Erythroblast (primary cell): ENCODE results near the gene RPH3AL.
"Not testable (repeated sequence)": the region's sequence is repeated elsewhere in the genome, so short reads cannot be mapped to it uniquely, and the experiment has no call there.

Source experiments
- DNase-seq, 2 experiments: peaks; one replicate each; lab custom pipeline; 2025; lab: John Stamatoyannopoulos, UW
- GATA1 ChIP-seq: IDR thresholded peaks from 2 replicates; pipeline ENCODE4 v1.6.1; 2011; ENCODE audit warnings: low read depth, mild to moderate bottlenecking, control low read depth, low read length, moderate library complexity
- POLR2A ChIP-seq: IDR thresholded peaks from 2 replicates; pipeline ENCODE4 v1.6.1; 2011; ENCODE audit warnings: mild to moderate bottlenecking, low read length

RPH3AL gene

DNA sequence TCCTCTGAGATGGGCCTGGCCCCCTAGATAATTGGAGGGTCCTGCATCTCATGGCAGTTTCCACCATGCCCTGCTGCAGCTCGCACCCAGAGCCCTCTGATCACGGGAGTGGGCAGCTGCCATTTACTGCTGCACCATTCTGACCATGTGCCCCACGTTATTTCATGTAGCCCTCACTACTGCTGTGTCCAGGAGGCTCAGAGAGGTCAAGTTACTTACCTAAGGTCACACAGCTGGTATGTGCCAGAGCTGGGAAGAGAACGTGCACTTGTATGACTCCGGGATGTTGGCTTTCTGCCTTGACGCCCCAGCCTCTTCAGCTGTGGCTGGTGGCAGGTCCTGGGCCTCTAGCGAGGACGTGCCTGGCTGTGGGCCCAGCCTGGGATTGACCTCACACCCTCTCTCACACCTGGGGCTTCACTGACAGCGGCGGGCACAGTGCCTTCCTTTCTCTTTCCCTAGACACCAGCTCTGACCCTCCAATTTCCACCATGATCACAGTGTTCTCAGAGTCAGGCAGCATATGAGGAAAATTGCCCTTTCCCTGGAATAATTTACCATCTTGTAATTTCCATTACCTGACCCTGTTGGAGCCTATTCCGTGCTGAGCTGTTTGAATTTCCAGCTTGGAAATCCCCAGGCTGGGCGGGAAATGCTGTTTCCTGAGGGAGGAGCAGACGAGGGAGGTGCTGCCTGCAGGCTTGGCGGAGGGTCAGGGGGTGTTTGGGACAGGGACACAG, 152.6 kb downstream of the RPH3AL start:
- DNase-seq = no peak
- TF ChIP-seq POLR2A (no peak), GATA1 (no peak)

DNA sequence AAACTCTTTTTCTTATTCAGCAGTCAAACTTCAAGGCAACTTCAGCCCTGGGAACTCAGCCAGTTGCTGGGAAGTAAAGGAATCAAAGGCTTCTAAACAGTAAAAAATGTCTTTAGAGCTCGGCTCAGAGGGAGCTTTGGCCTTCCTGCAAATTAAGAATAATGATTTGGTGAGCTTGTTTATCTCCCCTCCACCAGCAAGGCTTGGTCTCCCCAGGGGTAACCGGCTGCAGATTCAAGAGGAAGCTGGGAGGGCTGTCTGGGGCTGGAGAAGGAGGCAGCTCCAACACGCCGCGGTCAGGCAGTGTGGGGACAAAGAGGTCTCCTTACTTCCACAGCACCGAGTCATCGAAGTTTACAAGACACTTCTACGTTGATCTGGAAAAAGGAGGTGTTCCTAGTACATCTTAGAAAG, 153.4 kb downstream of the RPH3AL start:
- TF ChIP-seq GATA1 (no peak), POLR2A (no peak)
- DNase-seq = no peak

- DNase-seq = not testable (repeated sequence)
Measured at GRCh38 chr17:198225-198624, 154.4 kb downstream of the RPH3AL start.

DNA sequence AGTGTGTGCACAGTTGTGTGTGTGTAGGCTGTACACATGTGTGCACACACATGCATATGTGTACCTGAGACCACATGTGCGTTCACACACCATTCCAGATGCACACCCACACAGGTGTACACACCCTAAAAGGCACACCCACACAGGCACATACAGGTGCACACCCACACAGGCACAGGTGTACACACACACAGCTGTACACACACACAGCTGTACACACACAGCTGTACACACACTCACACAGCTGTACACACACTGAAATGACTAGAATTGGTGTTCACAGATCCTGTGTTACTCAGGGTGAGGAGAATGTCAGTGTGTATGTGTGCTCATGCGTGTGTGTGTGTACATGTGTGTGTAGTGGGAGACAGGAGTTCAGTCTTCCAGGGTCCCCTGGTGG, 155.3 kb downstream of the RPH3AL start:
- TF ChIP-seq GATA1 = no peak
- TF ChIP-seq POLR2A = no peak
- DNase-seq = no peak

- TF ChIP-seq GATA1 = no peak
- no peak for TF ChIP-seq POLR2A
- no peak for DNase-seq
Measured at GRCh38 chr17:194828-195602, 157.6 kb downstream of the RPH3AL start.

- DNase-seq = no peak
- no peak for TF ChIP-seq POLR2A
- TF ChIP-seq GATA1 = no peak
Measured at GRCh38 chr17:193841-194806, 158.5 kb downstream of the RPH3AL start.

DNA sequence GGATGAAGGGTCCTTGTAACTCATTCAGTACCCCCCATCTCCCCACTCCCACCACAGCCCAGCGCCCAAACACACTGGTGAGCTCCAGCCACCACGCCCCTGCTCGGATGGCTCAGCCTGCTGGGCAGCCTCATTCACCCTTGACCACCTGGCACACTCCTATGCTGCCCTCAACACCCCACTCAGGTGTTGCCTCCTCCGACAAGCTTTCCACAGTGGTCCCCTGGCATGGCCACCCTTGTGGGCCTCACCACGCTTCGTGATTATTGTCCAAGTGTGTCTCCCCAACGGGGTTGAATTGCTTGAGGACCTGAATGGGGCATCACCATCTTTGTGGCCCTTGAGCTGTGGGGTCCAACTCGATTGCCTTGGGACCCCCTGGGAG, 159.2 kb downstream of the RPH3AL start:
- no peak for TF ChIP-seq POLR2A
- no peak for TF ChIP-seq GATA1
- DNase-seq = no peak

GRCh38 chr17:192666-193425, 159.8 kb downstream of the RPH3AL start:
- no peak for DNase-seq
- TF ChIP-seq GATA1 (no peak), POLR2A (no peak)

- no peak for TF ChIP-seq GATA1
- TF ChIP-seq POLR2A = no peak
- DNase-seq = no peak
Measured at GRCh38 chr17:189444-189843, 163.2 kb downstream of the RPH3AL start.

DNA sequence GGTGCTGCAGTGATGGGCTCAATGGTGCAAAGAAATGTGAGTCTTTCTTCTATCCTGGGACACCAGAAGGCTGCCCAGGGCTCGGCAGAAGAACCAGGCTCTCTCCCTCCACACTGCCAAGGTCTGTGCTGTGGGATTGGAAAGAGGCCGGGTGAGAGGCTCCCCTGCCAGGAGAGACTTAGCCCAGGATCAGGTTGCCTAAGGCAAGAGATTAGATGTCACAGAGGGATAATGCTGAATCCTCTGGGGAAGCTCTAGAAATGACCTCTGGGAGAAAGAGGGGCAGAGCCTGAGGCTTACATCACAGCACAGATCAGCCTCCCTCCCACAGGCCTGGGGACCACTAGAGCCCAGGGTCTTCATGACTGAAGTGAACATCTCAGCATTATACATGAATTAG, 165.5 kb downstream of the RPH3AL start:
- DNase-seq = no peak
- TF ChIP-seq GATA1 = no peak
- TF ChIP-seq POLR2A = no peak

DNA sequence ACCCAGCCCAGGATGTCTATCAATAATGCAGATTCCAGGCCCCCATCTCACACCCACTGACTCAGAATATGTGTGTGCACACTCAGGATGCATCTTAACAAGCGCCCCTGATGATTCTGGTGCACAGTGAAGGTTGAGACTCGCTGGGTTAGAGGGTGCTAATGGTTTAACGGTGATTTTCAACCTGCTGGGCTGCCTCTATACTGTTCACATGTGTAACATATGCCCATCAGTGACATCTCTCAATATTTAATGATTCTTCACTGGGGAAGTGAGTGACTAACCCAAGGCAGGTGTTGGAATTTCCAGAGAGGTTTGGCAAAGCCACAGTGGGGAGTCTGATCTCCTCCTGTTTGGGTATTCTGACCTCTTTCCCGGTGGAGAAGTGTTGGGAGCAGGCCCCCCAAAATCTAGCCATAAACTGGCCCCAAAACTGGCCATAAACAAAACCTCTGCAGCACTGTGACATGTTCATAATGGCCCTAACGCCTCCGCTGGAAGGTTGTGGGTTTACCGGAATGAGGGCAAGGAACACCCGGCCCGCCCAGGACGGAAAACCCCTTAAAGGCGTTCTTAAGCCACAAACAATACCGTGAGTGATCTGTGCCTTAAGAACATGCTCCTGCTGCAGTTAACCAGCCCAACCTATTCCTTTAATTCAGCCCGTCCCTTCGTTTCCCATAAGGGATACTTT, 167.0 kb downstream of the RPH3AL start:
- no peak for TF ChIP-seq POLR2A
- no peak for TF ChIP-seq GATA1
- DNase-seq = no peak

GRCh38 chr17:183021-183420, 169.6 kb downstream of the RPH3AL start:
- TF ChIP-seq POLR2A = no peak
- TF ChIP-seq GATA1 = no peak

DNA sequence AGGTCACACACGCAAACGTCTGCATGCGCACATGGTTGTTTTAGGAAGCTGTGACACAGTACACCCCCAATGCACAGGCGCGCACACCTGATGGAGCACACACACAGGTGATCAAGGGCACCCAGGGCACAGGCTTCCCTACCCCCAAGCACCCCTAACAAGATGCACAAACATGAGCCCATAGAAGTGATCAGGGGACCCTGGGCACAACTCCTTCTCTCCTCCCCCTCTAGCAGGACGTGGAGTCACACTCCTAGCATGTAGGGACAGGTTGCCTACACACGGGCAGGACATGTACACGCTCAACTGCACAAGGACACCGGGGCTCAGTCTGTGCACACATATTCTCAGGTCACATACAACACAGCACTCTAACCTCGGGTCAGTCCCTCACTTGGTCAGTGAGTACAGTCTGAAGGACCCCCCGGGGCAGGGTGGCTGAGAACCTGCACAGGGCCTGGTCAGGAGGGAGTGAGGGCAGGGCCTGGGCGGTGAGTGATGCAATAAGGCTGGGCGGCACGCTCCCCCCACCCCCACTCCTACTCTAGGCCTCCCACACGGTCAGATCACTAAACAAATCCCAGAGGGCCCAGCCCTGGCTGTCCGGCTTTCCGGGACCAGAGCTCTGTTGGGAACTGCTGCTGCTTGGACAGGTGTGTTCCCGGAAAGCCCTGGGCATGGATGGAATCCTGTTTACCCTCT, 170.4 kb downstream of the RPH3AL start:
- no peak for TF ChIP-seq GATA1
- TF ChIP-seq POLR2A = no peak
- no peak for DNase-seq

More at GRCh38 chr17:183021-183420, 169.6 kb downstream of the RPH3AL start:
- DNase-seq = no peak
